GM18511 (cell line): Measurements from ENCODE around the gene ARL8B.
A peak's percentile ranks its signal among the peaks of the same experiment; 100 is the strongest.
"Not testable (repeated sequence)": the region's sequence is repeated elsewhere in the genome, so short reads cannot be mapped to it uniquely, and the experiment has no call there.

Source experiments
- ATAC-seq: cut with Tn5 transposase; IDR thresholded peaks from one replicate; pipeline ENCODE4 v1.9.1; 2021; ENCODE audit warnings: mild to moderate bottlenecking, moderate library complexity; ENCODE audit not compliant: unreplicated experiment

The ARL8B gene

GRCh38 chr3:5144316-5144994 lies 22.4 kb downstream of the ARL8B start:
- ATAC-seq = no peak

GRCh38 chr3:5145120-5145519 lies 23.0 kb downstream of the ARL8B start:
- no peak for ATAC-seq

GRCh38 chr3:5147152-5147551 lies 25.1 kb downstream of the ARL8B start:
- ATAC-seq = not testable (repeated sequence)

- no peak for ATAC-seq
Observed at GRCh38 chr3:5149306-5149880, 27.3 kb downstream of the ARL8B start.

GRCh38 chr3:5151586-5151985 lies 29.5 kb downstream of the ARL8B start:
- no peak for ATAC-seq

GRCh38 chr3:5153074-5153473 lies 31.0 kb downstream of the ARL8B start:
- ATAC-seq = no peak

- ATAC-seq = no peak
Observed at GRCh38 chr3:5155241-5155640, 33.1 kb downstream of the ARL8B start.

- ATAC-seq = no peak
Observed at GRCh38 chr3:5160321-5160720, 38.2 kb downstream of the ARL8B start.

GRCh38 chr3:5160940-5161858 lies 39.1 kb downstream of the ARL8B start:
- no peak for ATAC-seq

GRCh38 chr3:5162102-5162501 lies 40.0 kb downstream of the ARL8B start:
- ATAC-seq = no peak

GRCh38 chr3:5165698-5166097 lies 43.6 kb downstream of the ARL8B start:
- no peak for ATAC-seq

GRCh38 chr3:5166846-5167245 lies 44.8 kb downstream of the ARL8B start:
- no peak for ATAC-seq

GRCh38 chr3:5168110-5168509 lies 46.0 kb downstream of the ARL8B start:
- ATAC-seq = no peak

- ATAC-seq = no peak
Observed at GRCh38 chr3:5169807-5170206, 47.7 kb downstream of the ARL8B start.

GRCh38 chr3:5170975-5171374 lies 48.9 kb downstream of the ARL8B start:
- ATAC-seq = no peak

GRCh38 chr3:5172018-5172417 lies 49.9 kb downstream of the ARL8B start:
- no peak for ATAC-seq

GRCh38 chr3:5179036-5179435 lies 56.9 kb downstream of the ARL8B start:
- ATAC-seq = not testable (repeated sequence)

GRCh38 chr3:5181469-5182141 lies 59.5 kb downstream of the ARL8B start:
- peak; percentile 67 for ATAC-seq

GRCh38 chr3:5183714-5184113 lies 61.6 kb downstream of the ARL8B start:
- not testable (repeated sequence) for ATAC-seq

GRCh38 chr3:5184499-5184898 lies 62.4 kb downstream of the ARL8B start:
- no peak for ATAC-seq

- ATAC-seq = no peak
Observed at GRCh38 chr3:5185093-5185673, 63.1 kb downstream of the ARL8B start.
